Measurements from ENCODE around the gene SNED1.
A peak's percentile ranks its signal among the peaks of the same experiment; 100 is the strongest.

SNED1 gene

DNA sequence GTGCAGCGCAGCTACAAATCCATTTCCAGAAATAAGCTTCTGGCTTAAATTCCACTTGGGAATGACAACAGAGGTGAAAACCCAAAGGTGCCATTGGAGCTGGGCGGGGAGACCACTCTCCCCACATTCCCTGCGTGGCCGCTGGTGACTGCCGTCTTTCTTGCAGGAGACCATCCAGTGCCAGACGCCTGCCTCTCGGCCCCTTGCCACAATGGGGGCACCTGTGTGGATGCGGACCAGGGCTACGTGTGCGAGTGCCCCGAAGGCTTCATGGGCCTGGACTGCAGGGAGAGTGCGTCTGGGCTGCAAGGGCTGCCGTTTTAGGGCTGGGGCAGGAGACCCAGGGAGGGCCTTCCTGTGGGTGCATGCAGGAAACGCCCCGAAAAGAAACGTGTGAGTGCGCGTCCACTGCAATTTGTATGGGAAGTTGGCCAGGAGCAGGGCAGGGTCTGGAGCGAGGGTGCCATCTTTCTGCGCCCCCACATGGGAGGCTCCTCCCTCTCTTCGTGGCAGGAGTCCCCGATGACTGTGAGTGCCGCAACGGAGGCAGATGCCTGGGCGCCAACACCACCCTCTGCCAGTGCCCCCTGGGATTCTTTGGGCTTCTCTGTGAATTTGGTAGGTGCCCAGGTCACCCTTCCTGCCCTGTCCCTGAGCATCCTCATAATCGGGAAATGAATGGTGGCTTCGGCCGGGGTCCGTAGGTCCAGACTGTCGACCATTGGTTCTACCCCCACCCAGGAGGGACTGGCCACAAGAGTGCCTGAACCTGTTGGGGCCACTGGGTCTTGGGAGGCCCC lies 49.9 kb downstream of the SNED1 start:
- no peak overlapping the region for H3K4me3 ChIP-seq (ENCODE audit: low read depth in 1 of 2, low read length in 2 of 2)
- H3K27me3 ChIP-seq (ENCODE audit: insufficient read depth, low read length, poor library complexity): no peaks in the 10 kb centered on the region
- TF ChIP-seq EZH2 (IDR thresholded peaks at IDR 0.05; ENCODE audit: borderline replicate concordance, low read depth, low read length, severe bottlenecking) (no peak), CTCF (IDR thresholded peaks at IDR 0.05; ENCODE audit: borderline replicate concordance, extremely low read depth, low read length, poor library complexity, severe bottlenecking) (no peak)
- no peaks in the 10 kb centered on the region for H3K4me1 ChIP-seq (ENCODE audit: insufficient read depth, low read length)
- no peaks in the 10 kb centered on the region for H3K9me3 ChIP-seq (ENCODE audit: insufficient read depth, low read length, severe bottlenecking)
- no peaks in the 10 kb centered on the region for H3K36me3 ChIP-seq (ENCODE audit: insufficient read depth, low read length)
- no peak overlapping the region for H3K4me2 ChIP-seq (ENCODE audit: insufficient read depth, low read length)
- H3K9ac ChIP-seq (ENCODE audit: low read depth, low read length): no peak overlapping the region
- H4K20me1 ChIP-seq (ENCODE audit: insufficient read depth, low read length): peaks cover 5% of the 10 kb centered on the region; the same call in 1 of the 2 replicates
- ATAC-seq (ENCODE audit: insufficient read depth, low read depth): no peak
- no peak for DNase-seq
- H3K27ac ChIP-seq (ENCODE audit: low read length): no peak overlapping the region
- no peaks in the 10 kb centered on the region for H3K79me2 ChIP-seq (ENCODE audit: insufficient read depth, low read length)
- H2AFZ ChIP-seq (ENCODE audit: low read depth, low read length): no peak overlapping the region

DNA sequence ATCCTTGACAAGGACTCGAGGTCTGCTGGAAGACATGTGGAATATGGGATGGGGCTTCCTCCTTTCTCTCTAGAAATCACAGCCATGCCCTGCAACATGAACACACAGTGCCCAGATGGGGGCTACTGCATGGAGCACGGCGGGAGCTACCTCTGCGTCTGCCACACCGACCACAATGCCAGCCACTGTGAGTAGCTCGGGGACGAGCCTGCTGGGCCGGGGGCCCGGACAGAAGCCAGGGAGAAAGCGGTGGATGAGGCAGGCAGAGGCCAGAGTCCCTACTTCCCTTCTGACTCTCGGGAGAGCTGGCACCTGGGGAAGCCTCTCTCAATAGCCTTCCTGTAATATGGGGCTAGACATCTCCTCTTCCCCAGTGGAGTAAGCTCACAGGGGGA lies 50.5 kb downstream of the SNED1 start:
- no peaks in the 10 kb centered on the region for H3K36me3 ChIP-seq (ENCODE audit: insufficient read depth, low read length)
- H3K9me3 ChIP-seq (ENCODE audit: insufficient read depth, low read length, severe bottlenecking): no peaks in the 10 kb centered on the region
- H4K20me1 ChIP-seq (ENCODE audit: insufficient read depth, low read length): peaks cover 5% of the 10 kb centered on the region; the same call in 1 of the 2 replicates
- H3K79me2 ChIP-seq (ENCODE audit: insufficient read depth, low read length): no peaks in the 10 kb centered on the region
- no peak overlapping the region for H3K4me3 ChIP-seq (ENCODE audit: low read depth in 1 of 2, low read length in 2 of 2)
- H3K27ac ChIP-seq (ENCODE audit: low read length): no peak overlapping the region
- no peak for ATAC-seq (ENCODE audit: insufficient read depth, low read depth)
- H3K9ac ChIP-seq (ENCODE audit: low read depth, low read length): no peak overlapping the region
- no peak overlapping the region for H2AFZ ChIP-seq (ENCODE audit: low read depth, low read length)
- DNase-seq: no peak
- no peaks in the 10 kb centered on the region for H3K4me1 ChIP-seq (ENCODE audit: insufficient read depth, low read length)
- H3K27me3 ChIP-seq (ENCODE audit: insufficient read depth, low read length, poor library complexity): no peaks in the 10 kb centered on the region
- no peak for TF ChIP-seq EZH2 (IDR thresholded peaks at IDR 0.05; ENCODE audit: borderline replicate concordance, low read depth, low read length, severe bottlenecking)
- no peak for TF ChIP-seq CTCF (IDR thresholded peaks at IDR 0.05; ENCODE audit: borderline replicate concordance, extremely low read depth, low read length, poor library complexity, severe bottlenecking)
- no peak overlapping the region for H3K4me2 ChIP-seq (ENCODE audit: insufficient read depth, low read length)

- peak; percentile 7 for DNase-seq
- Histone ChIP-seq H4K20me1 (ENCODE audit: insufficient read depth, low read length) (peaks cover 5% of the 10 kb centered on the region; the same call in 1 of the 2 replicates), H2AFZ (ENCODE audit: low read depth, low read length) (no peak overlapping the region), H3K4me1 (ENCODE audit: insufficient read depth, low read length) (no peaks in the 10 kb centered on the region), H3K4me2 (ENCODE audit: insufficient read depth, low read length) (no peak overlapping the region), H3K27ac (ENCODE audit: low read length) (no peak overlapping the region), H3K9ac (ENCODE audit: low read depth, low read length) (no peak overlapping the region), H3K36me3 (ENCODE audit: insufficient read depth, low read length) (no peaks in the 10 kb centered on the region), H3K4me3 (ENCODE audit: low read depth in 1 of 2, low read length in 2 of 2) (no peak overlapping the region), H3K79me2 (ENCODE audit: insufficient read depth, low read length) (no peaks in the 10 kb centered on the region), H3K27me3 (ENCODE audit: insufficient read depth, low read length, poor library complexity) (no peaks in the 10 kb centered on the region), H3K9me3 (ENCODE audit: insufficient read depth, low read length, severe bottlenecking) (no peaks in the 10 kb centered on the region)
- TF ChIP-seq CTCF (IDR thresholded peaks at IDR 0.05; ENCODE audit: borderline replicate concordance, extremely low read depth, low read length, poor library complexity, severe bottlenecking) (no peak), EZH2 (IDR thresholded peaks at IDR 0.05; ENCODE audit: borderline replicate concordance, low read depth, low read length, severe bottlenecking) (no peak)
- ATAC-seq (ENCODE audit: insufficient read depth, low read depth): no peak
Observed at GRCh38 chr2:241049739-241050623, 51.6 kb downstream of the SNED1 start.
